AML-193 (cell line): ENCODE measurements around the gene KATNAL2.

ENCODE experiments used
- DNase-seq, 2 experiments: peaks; one replicate each; lab custom pipeline; 2025; lab: John Stamatoyannopoulos, UW

KATNAL2 gene, protein sequence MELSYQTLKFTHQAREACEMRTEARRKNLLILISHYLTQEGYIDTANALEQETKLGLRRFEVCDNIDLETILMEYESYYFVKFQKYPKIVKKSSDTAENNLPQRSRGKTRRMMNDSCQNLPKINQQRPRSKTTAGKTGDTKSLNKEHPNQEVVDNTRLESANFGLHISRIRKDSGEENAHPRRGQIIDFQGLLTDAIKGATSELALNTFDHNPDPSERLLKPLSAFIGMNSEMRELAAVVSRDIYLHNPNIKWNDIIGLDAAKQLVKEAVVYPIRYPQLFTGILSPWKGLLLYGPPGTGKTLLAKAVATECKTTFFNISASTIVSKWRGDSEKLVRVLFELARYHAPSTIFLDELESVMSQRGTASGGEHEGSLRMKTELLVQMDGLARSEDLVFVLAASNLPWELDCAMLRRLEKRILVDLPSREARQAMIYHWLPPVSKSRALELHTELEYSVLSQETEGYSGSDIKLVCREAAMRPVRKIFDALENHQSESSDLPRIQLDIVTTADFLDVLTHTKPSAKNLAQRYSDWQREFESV

DNA sequence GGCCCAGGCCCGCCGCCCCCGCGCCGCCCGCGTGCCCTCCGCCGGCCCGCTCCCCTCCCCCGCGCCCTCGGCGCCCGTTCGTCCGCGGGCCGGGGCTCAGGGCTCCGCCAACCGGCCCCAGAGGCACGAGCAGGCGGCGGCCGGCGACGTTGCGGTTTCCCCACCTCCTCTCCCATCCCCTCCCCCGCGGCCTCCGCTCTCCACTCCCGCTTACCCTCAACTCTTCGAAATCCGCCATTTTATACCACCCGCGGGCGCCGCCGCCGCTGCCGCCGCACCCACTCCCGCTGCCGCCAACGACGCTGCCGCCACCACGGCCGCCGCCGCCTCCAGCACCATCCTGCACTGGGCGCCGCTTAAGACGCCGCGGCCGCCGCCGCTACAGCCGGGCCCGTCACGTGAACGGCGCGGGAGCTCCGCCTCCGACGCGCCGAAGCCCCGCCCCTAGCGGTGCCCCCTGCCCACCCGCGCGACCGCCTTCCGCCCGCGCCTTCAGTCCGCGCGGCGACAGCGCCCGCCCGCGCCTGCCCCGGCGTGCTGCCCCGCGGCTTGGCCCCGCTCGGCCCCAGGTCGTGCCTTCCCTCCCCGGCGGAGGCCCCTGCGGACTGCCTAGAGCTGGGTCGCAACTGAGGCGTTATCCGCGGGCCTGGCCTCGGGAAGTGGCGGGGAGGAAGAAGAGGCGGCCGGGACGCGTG, at the start of gene KATNAL2, which contains the start of gene PIAS2:
Gene KATNAL2, plus strand, starts transcription at position 495 of the 695 bp plus-strand sequence. CDS start 29,271 bp downstream, outside the sequence.
Gene PIAS2, minus strand, starts transcription at position 400 of the 695 bp plus-strand sequence. Its CDS starts 162 bp downstream, at position 238.
- DNase-seq = peak; percentile 38 to 59

DNA sequence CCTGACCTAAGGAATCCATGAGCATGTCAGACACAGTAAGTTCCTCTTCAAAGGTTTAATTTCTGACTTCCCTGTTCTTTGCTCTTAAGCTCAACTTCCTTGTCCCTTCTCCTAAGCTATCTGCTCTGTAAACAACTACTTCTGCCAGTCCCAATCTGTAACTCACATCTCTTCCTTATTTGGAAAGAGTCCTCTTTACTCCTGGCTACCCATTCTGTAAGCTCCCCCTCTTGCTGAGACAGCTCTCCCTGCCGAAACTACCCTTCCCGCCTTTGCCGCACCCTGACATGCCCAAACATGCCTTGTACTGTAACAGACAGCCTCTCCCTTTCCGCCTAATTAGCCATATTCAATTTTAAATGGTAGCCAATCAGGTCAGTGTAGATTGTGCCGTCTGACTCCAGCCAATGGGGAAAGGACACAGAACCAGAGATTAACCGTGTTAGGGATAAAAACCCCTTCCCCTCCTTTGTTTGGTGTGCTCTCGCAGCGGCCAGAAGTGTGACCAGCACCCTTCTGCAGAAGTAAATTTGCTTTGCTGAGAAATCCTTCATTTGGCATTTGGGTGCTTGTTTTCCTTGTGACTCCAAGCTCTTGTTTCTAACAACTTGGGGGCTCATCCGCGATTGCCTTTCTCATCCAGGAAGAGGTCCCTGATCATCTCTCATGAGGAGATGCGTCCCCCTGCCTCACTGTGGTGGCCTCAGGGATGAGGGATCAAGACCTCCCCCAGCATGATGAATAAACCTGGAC, 49.1 kb upstream of the KATNAL2 start:
- DNase-seq = peak in 1 of 2 experiments; percentile 9

GRCh38 chr18:46877329-46877987, 39.9 kb upstream of the KATNAL2 start:
- peak; percentile 7 to 16 for DNase-seq

- no peak for DNase-seq
Measured at GRCh38 chr18:46883180-46883579, 34.2 kb upstream of the KATNAL2 start.

DNA sequence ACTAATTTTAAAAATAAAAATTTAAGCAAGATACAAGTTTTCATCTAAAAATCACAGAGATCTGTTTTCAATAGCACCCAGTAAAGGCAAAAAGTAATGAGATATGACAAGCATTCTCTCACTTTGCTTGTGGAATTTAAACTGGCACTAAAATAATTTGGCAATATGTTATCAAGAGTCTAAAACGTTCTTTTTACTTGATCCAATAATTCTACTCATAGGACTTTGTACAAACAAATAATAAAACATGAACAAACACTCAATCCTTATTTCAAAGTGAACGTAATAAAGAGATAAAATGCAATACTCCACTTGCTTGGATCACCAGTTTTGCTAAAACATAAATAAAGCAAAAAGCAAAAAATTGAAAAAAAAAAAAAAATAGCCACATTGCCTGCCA, 30.5 kb upstream of the KATNAL2 start:
- DNase-seq = no peak

- DNase-seq = no peak
Measured at GRCh38 chr18:46888965-46889364, 28.4 kb upstream of the KATNAL2 start.

- no peak for DNase-seq
Measured at GRCh38 chr18:46891742-46892214, 25.6 kb upstream of the KATNAL2 start.

DNA sequence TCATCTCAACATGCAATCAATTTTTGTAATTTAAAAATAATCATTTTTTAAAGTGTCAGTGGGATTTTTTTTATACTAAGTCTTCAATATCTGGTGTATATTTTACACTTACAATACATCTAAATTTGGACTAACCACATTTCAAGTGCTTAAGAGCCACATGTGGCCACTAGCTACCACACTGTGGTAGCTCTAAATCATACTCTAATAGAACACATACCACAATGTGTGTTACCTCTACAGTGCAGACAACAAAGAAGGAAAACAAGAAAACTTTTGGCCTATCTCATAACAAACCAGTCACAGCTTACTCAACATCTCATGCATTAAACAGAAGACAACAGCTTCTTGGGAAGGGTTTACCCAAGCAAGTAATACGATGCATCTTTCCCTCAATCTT, 24.6 kb upstream of the KATNAL2 start:
- no peak for DNase-seq

GRCh38 chr18:46893360-46893759, 24.0 kb upstream of the KATNAL2 start:
- no peak for DNase-seq

- no peak for DNase-seq
Measured at GRCh38 chr18:46894124-46894523, 23.3 kb upstream of the KATNAL2 start.

- DNase-seq = no peak
Measured at GRCh38 chr18:46899274-46899948, 18.0 kb upstream of the KATNAL2 start.

GRCh38 chr18:46903406-46903805, 14.0 kb upstream of the KATNAL2 start:
- DNase-seq = no peak

DNA sequence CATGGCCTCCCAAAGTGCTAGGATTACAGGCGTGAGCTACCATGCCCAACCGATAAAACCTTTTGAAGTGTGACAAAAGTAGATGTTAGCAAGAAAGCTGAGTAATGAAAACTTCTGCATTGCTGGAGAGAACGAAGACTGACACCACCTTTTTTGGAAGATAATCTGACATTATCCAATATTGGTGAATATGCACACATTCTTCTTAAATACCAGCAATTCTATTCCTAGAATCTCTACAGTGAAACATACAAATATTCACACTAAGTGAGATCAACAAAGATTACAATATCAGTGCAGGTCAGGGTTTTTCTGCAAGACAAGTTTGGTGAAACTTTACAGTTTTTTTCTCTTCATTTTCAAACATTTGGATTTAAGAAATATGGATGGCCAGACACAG, 7.9 kb upstream of the KATNAL2 start:
- DNase-seq = no peak

DNA sequence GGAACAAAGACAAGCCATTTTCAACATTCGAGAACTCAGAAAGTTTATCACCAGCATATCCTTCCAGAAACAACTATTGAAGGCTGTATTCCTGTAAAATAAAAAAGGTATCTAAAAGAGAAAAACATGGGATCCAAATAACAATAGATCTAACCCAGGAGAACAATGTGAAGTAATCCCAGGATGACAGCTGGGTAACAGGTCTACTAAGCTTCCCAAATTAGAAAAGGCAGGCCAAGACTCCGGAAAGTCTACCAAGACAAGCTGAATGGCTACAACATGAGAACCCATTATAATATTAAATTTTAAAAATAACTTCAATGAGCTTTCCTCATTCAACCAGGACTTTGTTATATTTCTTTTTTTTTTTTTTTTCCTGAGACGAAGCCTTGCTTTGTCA, 6.5 kb upstream of the KATNAL2 start:
- DNase-seq = no peak

- DNase-seq = no peak
Measured at GRCh38 chr18:46915800-46916550, 1.4 kb upstream of the KATNAL2 start.

- peak in 1 of 2 experiments; percentile 28 for DNase-seq
Measured at GRCh38 chr18:46916551-46917107, 773 bp upstream of the KATNAL2 start.

DNA sequence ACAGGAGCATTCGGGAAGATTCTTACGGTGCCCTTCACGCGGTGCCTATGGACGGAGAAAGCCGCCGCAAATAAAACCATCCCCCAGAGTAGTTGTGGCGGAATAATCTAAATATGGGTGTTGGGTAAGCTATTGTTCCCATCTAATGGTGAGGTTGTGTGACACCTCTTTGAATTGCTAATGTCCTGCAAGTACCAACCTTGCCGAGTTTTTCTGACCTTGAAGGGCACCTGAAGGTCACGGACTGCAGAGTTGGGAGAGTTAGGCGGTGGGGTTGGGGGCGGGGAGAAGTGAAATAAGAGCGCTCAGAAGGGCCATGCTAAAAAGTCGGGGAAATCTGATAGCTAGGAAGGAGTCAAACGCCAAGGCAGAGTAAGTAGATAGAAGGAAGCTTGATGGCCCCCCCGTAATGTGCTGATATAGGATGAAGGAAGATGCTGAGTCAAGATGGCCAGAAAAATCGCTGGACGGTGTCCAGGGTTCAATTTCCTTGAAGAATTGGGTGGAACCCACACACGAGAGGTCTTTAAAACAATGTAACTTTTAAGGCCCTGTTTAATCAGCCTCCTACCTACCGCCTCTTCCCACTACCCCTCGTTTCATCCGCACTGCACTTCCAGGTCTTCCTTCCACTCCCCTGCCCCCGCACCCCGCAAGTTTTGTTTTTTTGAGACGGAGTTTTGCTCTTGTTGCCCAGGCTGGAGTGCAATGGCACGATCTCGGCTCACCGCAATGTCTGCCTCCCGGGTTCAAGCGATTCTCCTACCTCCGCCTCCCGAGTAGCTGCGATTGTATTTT, 600 bp downstream of the KATNAL2 start:
- DNase-seq = peak; percentile 25 to 33

DNA sequence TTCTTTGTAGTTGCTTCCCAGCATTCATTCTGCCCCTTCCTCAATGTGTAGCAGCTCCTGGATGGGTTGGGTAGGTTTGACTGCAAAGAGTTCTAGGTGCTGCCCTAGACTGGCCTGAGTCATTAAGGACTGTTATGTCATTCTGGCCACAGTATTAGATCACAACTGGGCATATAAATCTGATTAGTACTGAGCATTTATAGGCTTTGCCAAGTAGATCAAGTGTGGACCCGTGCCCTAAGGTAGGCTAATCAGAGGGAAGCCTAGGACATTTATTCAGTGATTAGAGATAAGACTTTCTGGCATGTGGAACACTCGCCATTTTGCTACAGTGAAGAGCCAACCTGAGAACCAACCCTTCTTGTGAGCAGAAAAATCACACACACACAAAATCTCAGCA, 2.7 kb downstream of the KATNAL2 start:
- no peak for DNase-seq

DNA sequence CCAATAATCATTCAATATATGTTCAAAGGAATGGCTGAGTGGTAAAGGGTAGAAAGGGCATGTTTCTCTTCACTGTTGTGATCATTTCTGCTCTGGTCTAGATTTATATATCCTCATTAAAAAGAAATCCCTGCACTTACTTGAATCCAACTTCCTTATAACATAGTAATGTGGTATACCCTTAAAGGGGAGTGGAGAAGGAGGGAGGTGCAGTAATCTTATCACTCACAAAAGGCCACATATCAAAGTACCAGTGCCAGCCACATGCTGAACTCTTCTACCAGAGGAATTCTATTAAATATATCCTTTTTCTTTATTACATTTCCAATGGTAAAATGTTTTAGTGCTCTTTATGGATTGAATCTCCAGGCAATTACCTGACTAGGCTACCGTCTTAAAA, 3.3 kb downstream of the KATNAL2 start:
- no peak for DNase-seq
